ENCODE results near the gene MTF1. TPM values are rescaled to one million over a fixed set of nuclear protein-coding genes. Genes with fewer than 3 reads are reported as not detected.

The MTF1 gene
- total RNA-seq, 1 donor: 4.3 TPM

DNA sequence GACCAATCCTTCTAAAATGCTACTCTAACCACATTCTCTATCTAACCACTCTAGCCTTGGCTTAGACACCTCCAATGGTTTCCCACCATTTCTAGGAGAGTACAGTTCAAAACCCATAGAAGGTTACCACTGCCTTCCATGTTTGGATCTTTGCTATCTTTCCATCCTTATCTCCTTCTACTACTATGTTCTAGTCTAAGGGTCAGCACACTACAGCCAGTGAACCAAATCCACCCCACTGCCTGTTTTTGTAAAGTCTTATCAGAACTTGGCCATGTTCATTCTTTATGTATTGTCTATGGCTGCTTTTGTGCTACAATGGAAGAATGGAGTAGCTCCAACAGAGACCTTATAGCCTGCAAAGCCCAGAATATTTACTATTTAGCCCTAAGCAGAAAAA is 6.2 kb downstream of the MTF1 start:
- Histone ChIP-seq H2AFZ (ENCODE audit: low read length) (no peak overlapping the region), H3K4me3 (ENCODE audit: insufficient read depth, low read length) (no peak overlapping the region), H3K4me1 (ENCODE audit: insufficient read depth, low read length) (peaks cover 2% of the 10 kb centered on the region), H3K4me2 (ENCODE audit: insufficient read depth, low read length) (no peak overlapping the region), H3K36me3 (ENCODE audit: insufficient read depth, low read length) (peaks cover 23% of the 10 kb centered on the region), H3K79me2 (ENCODE audit: insufficient read depth, low read length) (peaks cover 86% of the 10 kb centered on the region), H4K20me1 (ENCODE audit: insufficient read depth, low read length) (peaks cover 21% of the 10 kb centered on the region), H3K27me3 (ENCODE audit: insufficient read depth, low read length) (no peaks in the 10 kb centered on the region), H3K9me3 (ENCODE audit: low read depth, low read length) (no peaks in the 10 kb centered on the region), H3K27ac (ENCODE audit: low read depth, low read length) (no peak overlapping the region)
- no peak for DNase-seq (ENCODE audit: insufficient read length, low spot score, missing footprints)
- TF ChIP-seq, protein P1, sequence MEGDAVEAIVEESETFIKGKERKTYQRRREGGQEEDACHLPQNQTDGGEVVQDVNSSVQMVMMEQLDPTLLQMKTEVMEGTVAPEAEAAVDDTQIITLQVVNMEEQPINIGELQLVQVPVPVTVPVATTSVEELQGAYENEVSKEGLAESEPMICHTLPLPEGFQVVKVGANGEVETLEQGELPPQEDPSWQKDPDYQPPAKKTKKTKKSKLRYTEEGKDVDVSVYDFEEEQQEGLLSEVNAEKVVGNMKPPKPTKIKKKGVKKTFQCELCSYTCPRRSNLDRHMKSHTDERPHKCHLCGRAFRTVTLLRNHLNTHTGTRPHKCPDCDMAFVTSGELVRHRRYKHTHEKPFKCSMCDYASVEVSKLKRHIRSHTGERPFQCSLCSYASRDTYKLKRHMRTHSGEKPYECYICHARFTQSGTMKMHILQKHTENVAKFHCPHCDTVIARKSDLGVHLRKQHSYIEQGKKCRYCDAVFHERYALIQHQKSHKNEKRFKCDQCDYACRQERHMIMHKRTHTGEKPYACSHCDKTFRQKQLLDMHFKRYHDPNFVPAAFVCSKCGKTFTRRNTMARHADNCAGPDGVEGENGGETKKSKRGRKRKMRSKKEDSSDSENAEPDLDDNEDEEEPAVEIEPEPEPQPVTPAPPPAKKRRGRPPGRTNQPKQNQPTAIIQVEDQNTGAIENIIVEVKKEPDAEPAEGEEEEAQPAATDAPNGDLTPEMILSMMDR (IDR thresholded peaks at IDR 0.05; ENCODE audit: extremely low read depth, low read depth, low read length): no peak

DNA sequence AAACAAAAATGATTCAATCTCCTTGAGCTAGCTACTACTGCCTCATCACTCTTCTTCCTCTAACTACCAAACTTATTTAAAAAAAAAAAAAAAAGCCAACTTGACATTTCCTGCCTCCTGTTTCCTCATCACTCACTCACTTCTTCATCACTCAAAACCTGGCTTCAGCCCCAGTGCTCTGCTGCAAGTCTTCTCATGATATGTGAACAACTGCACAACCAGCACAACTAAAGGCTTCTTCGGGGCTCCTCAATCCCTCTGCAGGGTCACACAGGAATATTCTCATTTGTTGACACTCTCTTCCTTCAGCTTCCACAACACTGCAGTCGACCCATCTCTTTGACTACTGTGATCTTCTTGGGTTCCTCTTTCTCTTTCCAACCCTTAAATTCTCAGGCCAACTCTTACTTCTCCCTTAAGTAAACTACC is 7.6 kb downstream of the MTF1 start:
- no peak overlapping the region for H3K27ac ChIP-seq (ENCODE audit: low read depth, low read length)
- no peaks in the 10 kb centered on the region for H3K4me1 ChIP-seq (ENCODE audit: insufficient read depth, low read length)
- H2AFZ ChIP-seq (ENCODE audit: low read length): no peak overlapping the region
- H3K36me3 ChIP-seq (ENCODE audit: insufficient read depth, low read length): peaks cover 22% of the 10 kb centered on the region
- peak; percentile 64 for DNase-seq (ENCODE audit: insufficient read length, low spot score, missing footprints)
- no peak overlapping the region for H3K4me3 ChIP-seq (ENCODE audit: insufficient read depth, low read length)
- H3K9me3 ChIP-seq (ENCODE audit: low read depth, low read length): no peaks in the 10 kb centered on the region
- H3K27me3 ChIP-seq (ENCODE audit: insufficient read depth, low read length): no peaks in the 10 kb centered on the region
- H3K79me2 ChIP-seq (ENCODE audit: insufficient read depth, low read length): peaks cover 86% of the 10 kb centered on the region
- peaks cover 25% of the 10 kb centered on the region for H4K20me1 ChIP-seq (ENCODE audit: insufficient read depth, low read length)
- H3K4me2 ChIP-seq (ENCODE audit: insufficient read depth, low read length): no peak overlapping the region
- TF ChIP-seq, protein P1 (IDR thresholded peaks at IDR 0.05; ENCODE audit: extremely low read depth, low read depth, low read length): no peak

DNA sequence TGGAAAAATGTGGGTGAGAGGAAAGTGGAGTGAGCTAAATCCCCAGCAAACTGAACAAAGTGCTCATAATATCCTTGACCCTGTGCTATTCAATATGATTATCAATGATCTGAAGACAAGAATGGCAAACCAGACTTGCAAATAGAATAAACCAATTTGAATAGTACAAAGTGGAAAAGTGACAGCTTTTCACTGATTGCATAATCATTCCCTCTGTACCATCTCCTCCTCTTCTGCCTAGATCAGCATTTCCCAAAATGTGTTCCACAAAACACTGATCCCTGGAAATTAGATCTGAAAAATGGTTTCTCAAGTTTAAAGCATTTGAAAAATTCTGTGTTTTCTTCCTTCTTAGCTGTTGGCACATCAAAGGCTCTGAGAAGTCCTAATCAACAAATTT is 8.1 kb downstream of the MTF1 start:
- no peak for DNase-seq (ENCODE audit: insufficient read length, low spot score, missing footprints)
- H3K9me3 ChIP-seq (ENCODE audit: low read depth, low read length): no peaks in the 10 kb centered on the region
- H3K4me3 ChIP-seq (ENCODE audit: insufficient read depth, low read length): no peak overlapping the region
- H3K4me2 ChIP-seq (ENCODE audit: insufficient read depth, low read length): no peak overlapping the region
- H3K36me3 ChIP-seq (ENCODE audit: insufficient read depth, low read length): peaks cover 20% of the 10 kb centered on the region
- H3K4me1 ChIP-seq (ENCODE audit: insufficient read depth, low read length): no peaks in the 10 kb centered on the region
- peaks cover 89% of the 10 kb centered on the region for H3K79me2 ChIP-seq (ENCODE audit: insufficient read depth, low read length)
- H4K20me1 ChIP-seq (ENCODE audit: insufficient read depth, low read length): peaks cover 28% of the 10 kb centered on the region
- TF ChIP-seq, protein P1 (IDR thresholded peaks at IDR 0.05; ENCODE audit: extremely low read depth, low read depth, low read length): no peak
- H2AFZ ChIP-seq (ENCODE audit: low read length): no peak overlapping the region
- H3K27ac ChIP-seq (ENCODE audit: low read depth, low read length): no peak overlapping the region
- H3K27me3 ChIP-seq (ENCODE audit: insufficient read depth, low read length): no peaks in the 10 kb centered on the region

DNA sequence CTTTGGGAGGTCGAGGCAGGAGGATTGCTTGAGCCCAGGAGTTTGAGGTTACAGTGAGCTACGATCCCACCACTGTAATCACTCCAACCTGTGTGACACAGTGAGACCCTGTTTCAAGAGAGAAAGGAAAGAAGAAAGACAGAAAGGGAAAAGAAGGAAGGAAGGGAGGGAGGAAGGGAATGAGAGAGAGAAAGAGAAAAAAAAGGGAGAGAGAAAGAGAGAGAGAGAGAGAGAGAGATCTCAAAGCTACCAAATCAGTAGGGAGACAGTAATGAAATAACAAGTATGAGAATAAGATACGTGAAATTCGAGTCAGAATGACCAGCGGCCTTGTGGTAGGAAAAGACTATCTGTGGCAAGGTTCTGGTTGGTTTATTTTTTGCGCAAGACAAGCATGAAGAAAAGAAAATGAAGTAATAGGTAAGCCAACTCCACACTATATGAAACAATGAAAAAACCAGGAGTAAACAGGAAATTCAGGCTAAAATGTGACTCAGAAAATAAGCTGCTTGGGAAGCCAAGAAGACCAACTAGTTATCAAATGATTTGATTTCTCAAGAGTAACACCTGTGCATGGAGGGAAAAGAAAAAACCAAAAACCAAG is 8.9 kb downstream of the MTF1 start:
- Histone ChIP-seq H3K4me1 (ENCODE audit: insufficient read depth, low read length) (no peaks in the 10 kb centered on the region), H4K20me1 (ENCODE audit: insufficient read depth, low read length) (peaks cover 30% of the 10 kb centered on the region), H3K27ac (ENCODE audit: low read depth, low read length) (no peak overlapping the region), H3K79me2 (ENCODE audit: insufficient read depth, low read length) (peaks cover 94% of the 10 kb centered on the region), H3K27me3 (ENCODE audit: insufficient read depth, low read length) (no peaks in the 10 kb centered on the region), H3K36me3 (ENCODE audit: insufficient read depth, low read length) (peaks cover 20% of the 10 kb centered on the region), H3K4me3 (ENCODE audit: insufficient read depth, low read length) (no peak overlapping the region), H3K9me3 (ENCODE audit: low read depth, low read length) (no peaks in the 10 kb centered on the region), H3K4me2 (ENCODE audit: insufficient read depth, low read length) (no peak overlapping the region), H2AFZ (ENCODE audit: low read length) (no peak overlapping the region)
- no peak for DNase-seq (ENCODE audit: insufficient read length, low spot score, missing footprints)
- TF ChIP-seq, protein P1 (IDR thresholded peaks at IDR 0.05; ENCODE audit: extremely low read depth, low read depth, low read length): no peak
